A204.1 (cell line): Measurements from ENCODE around the gene CDH12.

Experiments used
- FAIRE-seq: peaks from 2 replicates; lab custom pipeline; 2012; peaks lifted over from hg19 to GRCh38; lab: Jason Lieb, UNC

Gene CDH12

GRCh38 chr5:21817668-21818369 lies 1035.3 kb downstream of the CDH12 start:
- peak; percentile 98 for FAIRE-seq

- peak; percentile 89 for FAIRE-seq
These were observed 1042.3 kb downstream of the CDH12 start for GRCh38 chr5:21810737-21811316.

- no peak for FAIRE-seq
These were observed 1043.5 kb downstream of the CDH12 start for GRCh38 chr5:21809611-21810010.

GRCh38 chr5:21807953-21808352 lies 1045.2 kb downstream of the CDH12 start:
- FAIRE-seq, result no peak

- FAIRE-seq, result no peak
These were observed 1046.2 kb downstream of the CDH12 start for GRCh38 chr5:21806943-21807342.

GRCh38 chr5:21806271-21806670 lies 1046.9 kb downstream of the CDH12 start:
- no peak for FAIRE-seq

GRCh38 chr5:21802869-21803490 lies 1050.2 kb downstream of the CDH12 start:
- peak; percentile 96 for FAIRE-seq

GRCh38 chr5:21802100-21802499 lies 1051.0 kb downstream of the CDH12 start:
- FAIRE-seq, result no peak

GRCh38 chr5:21792748-21793147 lies 1060.4 kb downstream of the CDH12 start:
- no peak for FAIRE-seq

GRCh38 chr5:21791304-21791703 lies 1061.8 kb downstream of the CDH12 start:
- no peak for FAIRE-seq

- no peak for FAIRE-seq
These were observed 1068.7 kb downstream of the CDH12 start for GRCh38 chr5:21784487-21784886.

GRCh38 chr5:21783074-21783679 lies 1070.0 kb downstream of the CDH12 start:
- FAIRE-seq, result no peak

- FAIRE-seq, result no peak
These were observed 1076.7 kb downstream of the CDH12 start for GRCh38 chr5:21776466-21776865.

- FAIRE-seq, result no peak
These were observed 1078.3 kb downstream of the CDH12 start for GRCh38 chr5:21774801-21775200.

GRCh38 chr5:21774281-21774680 lies 1078.9 kb downstream of the CDH12 start:
- peak; percentile 3 for FAIRE-seq

GRCh38 chr5:21773456-21773855 lies 1079.7 kb downstream of the CDH12 start:
- no peak for FAIRE-seq

GRCh38 chr5:21765406-21765805 lies 1087.7 kb downstream of the CDH12 start:
- no peak for FAIRE-seq

- peak; percentile 70 for FAIRE-seq
These were observed 1114.0 kb downstream of the CDH12 start for GRCh38 chr5:21739096-21739495.

- FAIRE-seq, result no peak
These were observed 1129.6 kb downstream of the CDH12 start for GRCh38 chr5:21723500-21723899.

- FAIRE-seq, result no peak
These were observed 1141.0 kb downstream of the CDH12 start for GRCh38 chr5:21711866-21712758.

GRCh38 chr5:21709770-21710169 lies 1143.4 kb downstream of the CDH12 start:
- FAIRE-seq, result no peak

- FAIRE-seq, result no peak
These were observed 1148.0 kb downstream of the CDH12 start for GRCh38 chr5:21704974-21705668.
